Activated CD4-positive, alpha-beta memory T cell treated with anti-CD3 and anti-CD28 coated beads for 36 hours (primary cell): ENCODE measurements around the gene WDR20. TPM values are rescaled to one million over a fixed set of nuclear protein-coding genes. Genes with fewer than 3 reads are reported as not detected.

Experiments used
- CTCF ChIA-PET: fragments of 350-600 bp; sonication (Branson Sonifier 250); formaldehyde crosslinking; loops from one replicate; lab custom pipeline; 2021; ENCODE audit warnings: antibody characterized with exemption, inconsistent platforms; lab: Charles Lee
- POLR2A ChIA-PET: fragments of 350-600 bp; sonication (Branson Sonifier 250); formaldehyde crosslinking; loops from one replicate; lab custom pipeline; 2021; ENCODE audit warnings: antibody characterized with exemption; lab: Charles Lee
- DNase-seq: peaks from one replicate; pipeline ENCODE4 v3.0.0-alpha.2; 2020
- H3K27ac Mint-ChIP-seq: one replicate; pipeline ENCODE4 v1.8.0; 2021; ENCODE audit warnings: mixed read lengths
- H3K27me3 Mint-ChIP-seq: one replicate; pipeline ENCODE4 v1.8.0; 2021; ENCODE audit warnings: mixed read lengths
- H3K36me3 Mint-ChIP-seq: one replicate; pipeline ENCODE4 v1.8.0; 2021; ENCODE audit warnings: mixed read lengths
- H3K4me1 Mint-ChIP-seq: one replicate; pipeline ENCODE4 v1.8.0; 2021; ENCODE audit warnings: low read depth, mixed read lengths
- H3K4me3 Mint-ChIP-seq: one replicate; pipeline ENCODE4 v1.8.0; 2021; ENCODE audit warnings: mild to moderate bottlenecking, mixed read lengths
- H3K9me3 Mint-ChIP-seq: one replicate; pipeline ENCODE4 v1.8.0; 2021; ENCODE audit warnings: mixed read lengths
- intact Hi-C: fragments of 100-400 bp; cut with micrococcal nuclease; formaldehyde crosslinking; loops from one replicate; pipeline ENCODE4 v1.15.1; 2023
- total RNA-seq, 2 experiments: library from RNA; stranded (reverse); gene quantifications; one replicate each; pipeline ENCODE4 v1.2.3, GENCODE V29; 2021

The WDR20 gene
- total RNA-seq, 2 experiments from 2014 or later = 22.2 to 25.3 TPM

DNA sequence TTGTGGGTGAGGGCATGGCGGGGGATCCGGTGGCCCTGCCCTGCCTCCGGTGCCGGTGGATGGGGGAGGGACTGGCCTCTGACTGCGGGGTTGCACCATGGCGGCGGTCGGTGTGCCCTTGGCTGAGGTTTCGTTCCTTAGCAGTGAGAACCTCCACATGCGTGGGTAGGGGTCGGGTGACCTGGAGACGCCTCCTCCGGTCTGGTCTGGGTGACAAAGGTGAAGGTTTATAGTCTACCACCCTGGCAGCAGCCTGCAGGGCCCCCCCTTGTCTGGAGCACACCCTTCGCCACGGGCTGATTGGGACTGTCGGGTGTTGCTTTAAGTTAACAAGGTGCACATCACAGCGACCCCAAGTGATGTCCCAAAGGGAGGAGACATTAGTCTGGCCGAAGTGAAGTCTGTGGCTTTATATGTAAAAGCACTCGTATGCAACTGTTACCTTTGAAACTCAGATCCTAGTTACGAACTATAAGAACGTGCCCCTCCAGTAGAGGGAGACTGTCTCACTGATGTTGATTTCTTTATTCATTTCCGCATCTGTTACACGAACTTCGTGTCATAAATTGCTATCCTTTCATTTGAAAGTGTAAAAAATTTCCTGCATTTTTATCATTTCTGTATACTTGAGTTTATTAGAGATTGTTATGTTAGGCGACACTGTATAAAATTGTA is 74.4 kb downstream of the WDR20 start:
- CTCF ChIA-PET = interaction anchor here (1.3 kb wide), 1 partner anchor 118 kb away, joined by 4 read pairs; no protein-coding TSS in a partner anchor
- intact Hi-C loops = no loop called here
- POLR2A ChIA-PET = no interaction called here

DNA sequence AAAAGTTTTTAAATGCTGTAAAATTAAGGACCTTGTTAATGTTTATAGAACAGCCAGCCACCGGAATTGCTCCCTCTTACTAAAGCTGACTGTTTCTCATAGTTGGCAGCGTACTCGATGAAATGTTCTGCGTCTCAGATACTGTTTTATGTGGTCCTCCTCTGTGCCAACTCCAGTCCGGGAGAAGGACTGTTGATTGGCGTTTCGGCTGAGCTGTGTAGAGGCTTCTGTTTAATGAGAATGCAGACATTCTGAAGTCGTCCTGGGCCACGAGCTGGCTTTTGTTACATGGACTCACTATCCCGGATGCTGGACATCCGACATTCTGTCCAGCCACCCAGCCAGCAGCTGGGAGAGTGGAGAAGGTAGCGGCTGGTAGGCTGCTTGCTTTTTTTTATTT is 75.4 kb downstream of the WDR20 start:
- Mint-ChIP-seq H3K4me1 (peaks cover 11% of the 10 kb centered on the region), H3K36me3 (no peaks in the 10 kb centered on the region), H3K27me3 (no peaks in the 10 kb centered on the region), H3K4me3 (no peak overlapping the region), H3K27ac (no peak overlapping the region), H3K9me3 (no peaks in the 10 kb centered on the region)
- intact Hi-C loops = no loop called here
- ChIA-PET CTCF (interaction anchor here (1.3 kb wide), 1 partner anchor 119 kb away, joined by 4 read pairs; no protein-coding TSS in a partner anchor), POLR2A (no interaction called here)
- no peak for DNase-seq

More for the DNA sequence above, 74.4 kb downstream of the WDR20 start:
- no peak for DNase-seq
- H3K27ac Mint-ChIP-seq = no peak overlapping the region
- H3K4me1 Mint-ChIP-seq = peaks cover 3% of the 10 kb centered on the region
- H3K27me3 Mint-ChIP-seq = no peaks in the 10 kb centered on the region
- no peak overlapping the region for H3K4me3 Mint-ChIP-seq
- H3K36me3 Mint-ChIP-seq = peaks cover 7% of the 10 kb centered on the region
- H3K9me3 Mint-ChIP-seq = no peaks in the 10 kb centered on the region

DNA sequence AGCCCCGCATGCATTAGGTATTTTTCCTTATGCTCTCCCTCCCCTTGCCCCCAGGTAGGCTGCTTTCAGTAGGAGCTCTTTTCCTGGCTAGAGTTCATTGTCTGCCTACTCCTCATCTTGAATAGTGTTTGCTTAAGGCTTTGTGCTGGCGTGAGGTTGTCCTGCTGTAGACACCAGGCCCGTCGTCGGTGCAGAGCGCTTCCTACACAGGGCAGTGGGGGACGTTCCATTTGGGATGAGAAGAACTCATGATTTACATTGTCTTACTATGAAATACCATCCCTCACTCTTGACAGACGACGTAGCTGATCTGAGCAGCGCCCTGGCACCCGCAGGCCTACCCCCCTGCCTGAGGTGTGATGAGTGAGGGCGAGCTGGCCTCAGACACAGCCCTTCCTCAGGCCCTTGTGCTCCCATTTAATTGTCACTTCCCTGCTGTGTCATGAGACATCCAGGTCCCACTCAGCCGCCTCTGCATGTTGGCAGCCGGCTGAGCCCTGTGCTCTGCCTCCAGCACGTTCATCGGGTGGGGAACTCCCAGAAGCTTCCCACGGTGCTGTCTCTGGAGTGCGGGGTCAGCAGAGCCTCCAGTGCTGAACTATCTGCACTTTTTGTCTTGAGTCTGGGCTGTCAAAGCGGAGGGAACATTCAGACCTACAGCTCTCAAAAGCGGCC is 76.0 kb downstream of the WDR20 start:
- no peak overlapping the region for H3K27ac Mint-ChIP-seq
- ChIA-PET CTCF (interaction anchor here (0.5 to 1.3 kb wide), 4 partner anchors 119 to 235 kb away, joined by 3 to 4 read pairs (median 3); no protein-coding TSS in a partner anchor), POLR2A (no interaction called here)
- H3K4me3 Mint-ChIP-seq = no peak overlapping the region
- H3K4me1 Mint-ChIP-seq = peaks cover 13% of the 10 kb centered on the region
- H3K36me3 Mint-ChIP-seq = no peaks in the 10 kb centered on the region
- no peaks in the 10 kb centered on the region for H3K9me3 Mint-ChIP-seq
- DNase-seq = no peak
- H3K27me3 Mint-ChIP-seq = no peaks in the 10 kb centered on the region
- intact Hi-C loops = no loop called here

DNA sequence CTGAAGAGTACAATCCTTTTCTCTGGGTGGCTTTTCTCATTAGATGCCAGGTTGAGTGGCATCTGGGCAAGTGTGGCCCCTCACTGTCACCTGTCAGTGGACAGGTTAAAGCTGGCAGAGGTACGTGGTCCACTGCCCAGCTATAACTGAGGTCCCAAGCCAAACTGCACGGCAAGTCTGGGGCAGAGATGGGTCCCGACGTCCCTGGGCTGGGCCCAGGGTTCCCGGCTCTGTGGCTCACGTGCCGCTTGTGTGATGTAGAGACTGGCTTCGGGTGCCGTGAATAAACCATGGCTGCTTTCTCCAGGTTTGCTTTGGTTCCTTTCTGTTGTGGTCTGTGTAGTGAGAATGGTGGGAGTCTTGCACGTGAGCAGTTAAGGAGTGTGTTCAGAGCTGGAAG is 77.7 kb downstream of the WDR20 start:
- H3K36me3 Mint-ChIP-seq = no peaks in the 10 kb centered on the region
- CTCF ChIA-PET = no interaction called here
- DNase-seq = no peak
- no peaks in the 10 kb centered on the region for H3K9me3 Mint-ChIP-seq
- POLR2A ChIA-PET = no interaction called here
- no peak overlapping the region for H3K4me3 Mint-ChIP-seq
- no peak overlapping the region for H3K27ac Mint-ChIP-seq
- peaks cover 22% of the 10 kb centered on the region for H3K4me1 Mint-ChIP-seq
- intact Hi-C loops = no loop called here
- H3K27me3 Mint-ChIP-seq = no peaks in the 10 kb centered on the region

- Mint-ChIP-seq H3K4me1 (peaks cover 22% of the 10 kb centered on the region), H3K27me3 (no peaks in the 10 kb centered on the region), H3K4me3 (no peak overlapping the region), H3K27ac (no peak overlapping the region), H3K36me3 (no peaks in the 10 kb centered on the region), H3K9me3 (no peaks in the 10 kb centered on the region)
- intact Hi-C loops = no loop called here
- DNase-seq = no peak
- POLR2A ChIA-PET = no interaction called here
- CTCF ChIA-PET = no interaction called here
These were observed 78.3 kb downstream of the WDR20 start for GRCh38 chr14:102217987-102218421.

DNA sequence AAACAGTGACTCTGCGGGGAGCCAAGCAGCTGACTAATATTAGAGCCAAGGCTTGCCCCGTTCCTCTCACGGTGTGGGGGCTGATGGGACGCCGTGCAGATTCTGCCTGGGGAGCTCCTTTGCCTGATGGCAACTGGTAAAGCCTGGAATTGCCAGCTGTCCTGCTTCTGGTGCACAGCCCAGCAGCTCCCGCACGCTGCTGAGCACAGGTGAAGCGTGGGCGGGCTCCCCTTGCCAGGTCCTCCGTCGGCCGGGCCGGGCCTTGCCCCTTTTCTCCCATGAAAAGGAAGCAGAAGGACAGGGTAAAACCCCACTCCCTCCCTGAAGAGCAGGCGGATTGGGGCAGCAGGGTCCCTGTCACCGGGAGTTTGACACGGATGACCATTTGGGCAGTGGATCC is 79.0 kb downstream of the WDR20 start:
- Mint-ChIP-seq H3K27ac (no peak overlapping the region), H3K4me1 (peaks cover 22% of the 10 kb centered on the region), H3K4me3 (no peak overlapping the region), H3K27me3 (no peaks in the 10 kb centered on the region), H3K9me3 (no peaks in the 10 kb centered on the region), H3K36me3 (peaks cover 2% of the 10 kb centered on the region)
- CTCF ChIA-PET = no interaction called here
- POLR2A ChIA-PET = no interaction called here
- DNase-seq = no peak
- intact Hi-C loops = no loop called here

DNA sequence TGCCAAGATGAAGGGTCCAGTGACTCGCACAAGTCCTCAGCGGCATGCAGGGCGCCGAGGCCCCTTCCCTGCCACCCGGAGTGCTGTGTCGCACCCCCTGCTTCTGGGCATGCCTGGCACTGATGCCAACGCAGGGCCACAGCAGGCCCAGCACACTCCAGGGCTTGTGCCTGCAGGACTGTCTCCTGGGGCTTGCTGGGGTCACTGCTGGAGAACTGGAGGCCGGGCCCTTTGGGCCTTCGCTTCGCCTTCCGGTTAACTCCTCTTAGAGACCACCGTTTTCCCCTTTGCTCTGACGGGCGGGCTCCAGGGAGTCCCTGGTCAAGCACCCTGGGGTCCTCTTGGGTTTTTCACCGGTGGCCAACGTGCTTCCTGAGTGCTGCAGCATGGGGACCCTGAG is 79.6 kb downstream of the WDR20 start:
- intact Hi-C loops = no loop called here
- CTCF ChIA-PET = no interaction called here

GRCh38 chr14:102220031-102220430 is 80.3 kb downstream of the WDR20 start:
- DNase-seq = peak; percentile 59
- H3K27me3 Mint-ChIP-seq = no peaks in the 10 kb centered on the region
- peaks cover 22% of the 10 kb centered on the region for H3K4me1 Mint-ChIP-seq
- no peaks in the 10 kb centered on the region for H3K9me3 Mint-ChIP-seq
- ChIA-PET POLR2A (no interaction called here), CTCF (no interaction called here)
- intact Hi-C loops = no loop called here
- H3K4me3 Mint-ChIP-seq = no peak overlapping the region
- peaks cover 3% of the 10 kb centered on the region for H3K36me3 Mint-ChIP-seq
- H3K27ac Mint-ChIP-seq = no peak overlapping the region

More for the DNA sequence above, 79.6 kb downstream of the WDR20 start:
- Mint-ChIP-seq H3K4me1 (peaks cover 22% of the 10 kb centered on the region), H3K27me3 (no peaks in the 10 kb centered on the region), H3K4me3 (no peak overlapping the region), H3K36me3 (peaks cover 3% of the 10 kb centered on the region), H3K9me3 (no peaks in the 10 kb centered on the region), H3K27ac (no peak overlapping the region)
- POLR2A ChIA-PET = no interaction called here
- DNase-seq = no peak

DNA sequence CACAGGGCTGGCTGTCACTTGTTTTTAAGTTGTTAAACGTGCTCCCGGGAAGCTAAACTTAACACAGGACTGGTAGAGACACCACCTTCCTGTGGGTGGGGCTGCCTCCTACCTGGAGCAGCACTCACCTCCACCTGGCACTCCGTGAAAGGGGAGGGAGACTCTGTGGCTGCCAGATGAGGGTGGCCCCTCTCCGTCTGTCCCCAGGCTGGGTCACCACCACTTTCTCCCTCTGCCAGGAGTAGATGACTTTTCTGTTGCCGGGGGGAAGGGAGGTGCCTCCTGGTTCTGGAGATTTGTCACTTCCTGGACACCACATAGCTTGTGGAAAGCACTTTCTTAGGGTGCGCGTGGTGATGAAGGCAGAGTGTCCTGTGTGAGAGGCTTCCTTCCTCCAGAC is 81.3 kb downstream of the WDR20 start:
- DNase-seq = peak; percentile 51
- CTCF ChIA-PET = interaction anchor here (1.0 kb wide), 1 partner anchor 93 kb away, joined by 3 read pairs; no protein-coding TSS in a partner anchor
- H3K27ac Mint-ChIP-seq = peak overlapping the region; percentile 45
- POLR2A ChIA-PET = no interaction called here
- intact Hi-C loops = no loop called here
- peaks cover 3% of the 10 kb centered on the region for H3K36me3 Mint-ChIP-seq
- no peaks in the 10 kb centered on the region for H3K9me3 Mint-ChIP-seq
- H3K27me3 Mint-ChIP-seq = no peaks in the 10 kb centered on the region
- no peak overlapping the region for H3K4me3 Mint-ChIP-seq
- peaks cover 22% of the 10 kb centered on the region for H3K4me1 Mint-ChIP-seq

- DNase-seq = no peak
- intact Hi-C loops = no loop called here
- Mint-ChIP-seq H3K36me3 (peaks cover 3% of the 10 kb centered on the region), H3K9me3 (no peaks in the 10 kb centered on the region), H3K27ac (no peak overlapping the region), H3K4me3 (no peak overlapping the region), H3K27me3 (no peaks in the 10 kb centered on the region), H3K4me1 (peaks cover 22% of the 10 kb centered on the region)
- ChIA-PET POLR2A (no interaction called here), CTCF (interaction anchor here (1.0 kb wide), 1 partner anchor 92 kb away, joined by 3 read pairs; no protein-coding TSS in a partner anchor)
These were observed 82.4 kb downstream of the WDR20 start for GRCh38 chr14:102222009-102222575.

DNA sequence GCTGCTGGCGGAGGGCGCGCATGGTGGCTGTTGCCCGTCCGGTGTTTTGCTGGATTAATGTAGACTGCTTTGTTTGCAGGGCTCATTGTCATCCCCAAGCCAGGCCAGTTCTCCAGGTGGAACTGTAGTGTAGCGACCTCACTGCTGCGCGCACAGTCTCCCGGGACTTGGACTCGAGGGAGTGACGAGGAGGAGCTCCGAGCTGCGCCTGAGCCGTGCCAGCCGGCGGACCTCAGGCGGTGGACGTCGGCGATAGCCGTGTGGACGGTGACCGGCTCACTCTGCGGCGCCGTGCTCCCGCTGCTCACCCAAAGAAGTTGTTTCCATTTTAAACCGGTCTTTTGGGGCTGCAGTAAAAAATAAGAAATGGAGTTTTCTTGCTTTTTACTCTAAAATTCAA is 83.1 kb downstream of the WDR20 start:
- Mint-ChIP-seq H3K27me3 (no peaks in the 10 kb centered on the region), H3K36me3 (peaks cover 3% of the 10 kb centered on the region), H3K4me1 (peaks cover 22% of the 10 kb centered on the region), H3K27ac (no peak overlapping the region), H3K4me3 (no peak overlapping the region), H3K9me3 (no peaks in the 10 kb centered on the region)
- CTCF ChIA-PET = no interaction called here
- DNase-seq = no peak
- POLR2A ChIA-PET = no interaction called here
- intact Hi-C loops = no loop called here

DNA sequence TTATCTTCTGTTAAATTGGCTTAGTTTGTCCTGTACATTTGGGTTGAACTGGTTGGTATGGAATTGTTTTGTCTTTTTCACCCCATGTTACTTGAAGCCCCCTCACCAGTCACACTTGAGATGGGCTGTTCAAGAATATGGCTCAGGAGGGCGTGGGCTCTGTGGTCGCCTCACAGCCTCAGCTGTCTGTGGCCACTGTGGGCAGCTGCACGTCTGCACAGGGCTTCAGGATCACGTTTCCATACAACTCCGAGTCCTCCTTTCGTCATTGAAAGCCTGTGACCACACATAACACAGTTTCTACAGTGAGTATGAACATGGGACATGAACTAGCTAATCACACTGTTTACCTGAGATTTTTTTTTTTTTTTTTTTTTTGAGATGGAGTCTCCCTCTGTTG is 84.0 kb downstream of the WDR20 start:
- POLR2A ChIA-PET = no interaction called here
- H3K9me3 Mint-ChIP-seq = no peaks in the 10 kb centered on the region
- CTCF ChIA-PET = interaction anchor here (0.6 kb wide), 1 partner anchor 71 kb away, joined by 3 read pairs; no protein-coding TSS in a partner anchor
- intact Hi-C loops = no loop called here
- no peak for DNase-seq
- no peaks in the 10 kb centered on the region for H3K27me3 Mint-ChIP-seq
- no peak overlapping the region for H3K4me3 Mint-ChIP-seq
- peaks cover 22% of the 10 kb centered on the region for H3K4me1 Mint-ChIP-seq
- no peak overlapping the region for H3K27ac Mint-ChIP-seq
- peaks cover 3% of the 10 kb centered on the region for H3K36me3 Mint-ChIP-seq
